Measurements from ENCODE around the gene TANGO2. TPM values are rescaled to one million over a fixed set of nuclear protein-coding genes. Genes with fewer than 3 reads are reported as not detected.

The TANGO2 gene
- total RNA-seq, 1 experiment from 2014 or later, result 13.9 TPM

DNA sequence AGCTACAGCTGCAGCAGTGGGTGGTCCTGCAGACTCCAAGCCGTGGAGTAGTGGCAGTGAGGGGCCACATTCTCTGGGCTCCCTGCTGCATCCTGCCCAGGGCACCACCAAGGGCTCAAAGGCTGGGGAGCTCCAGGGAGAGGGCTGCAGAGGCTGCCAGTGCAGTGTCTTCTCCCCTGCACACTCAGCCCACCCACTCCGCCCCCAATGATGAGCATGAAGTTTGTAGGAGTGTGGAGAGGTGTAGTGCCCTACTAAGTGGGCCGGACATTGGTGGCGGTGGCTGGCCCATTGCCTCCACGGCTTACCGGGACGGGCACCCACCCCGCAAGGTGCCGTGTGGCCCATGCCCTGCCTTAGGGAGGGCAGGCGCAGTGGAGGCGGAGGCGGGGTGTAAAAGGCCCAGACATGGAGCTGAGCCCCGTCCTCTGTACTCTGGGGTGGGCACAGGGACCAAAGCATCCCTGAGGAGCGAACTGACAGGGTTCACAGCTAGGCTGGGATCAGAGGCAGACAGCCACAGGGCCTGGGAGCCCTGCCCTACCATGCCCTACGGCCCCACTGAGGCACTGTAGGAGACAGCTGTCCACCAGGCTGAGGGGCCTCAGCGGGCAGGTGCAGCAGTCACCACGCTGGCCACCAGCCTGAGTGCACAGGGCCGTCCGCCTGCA, 23.2 kb upstream of the TANGO2 start:
- no TSS peak for BruUV-seq (replicated peaks)
- Mint-ChIP-seq H3K36me3 (ENCODE audit: insufficient read depth, unreplicated experiment) (no peaks in the 10 kb centered on the region), H3K4me3 (ENCODE audit: unreplicated experiment) (no peak overlapping the region), H3K27ac (ENCODE audit: low read depth, unreplicated experiment) (no peak overlapping the region), H3K4me1 (ENCODE audit: insufficient read depth, unreplicated experiment) (no peaks in the 10 kb centered on the region), H3K27me3 (ENCODE audit: insufficient read depth, unreplicated experiment) (no peaks in the 10 kb centered on the region), H3K9me3 (ENCODE audit: unreplicated experiment) (no peaks in the 10 kb centered on the region)
- TF ChIP-seq, protein P1, sequence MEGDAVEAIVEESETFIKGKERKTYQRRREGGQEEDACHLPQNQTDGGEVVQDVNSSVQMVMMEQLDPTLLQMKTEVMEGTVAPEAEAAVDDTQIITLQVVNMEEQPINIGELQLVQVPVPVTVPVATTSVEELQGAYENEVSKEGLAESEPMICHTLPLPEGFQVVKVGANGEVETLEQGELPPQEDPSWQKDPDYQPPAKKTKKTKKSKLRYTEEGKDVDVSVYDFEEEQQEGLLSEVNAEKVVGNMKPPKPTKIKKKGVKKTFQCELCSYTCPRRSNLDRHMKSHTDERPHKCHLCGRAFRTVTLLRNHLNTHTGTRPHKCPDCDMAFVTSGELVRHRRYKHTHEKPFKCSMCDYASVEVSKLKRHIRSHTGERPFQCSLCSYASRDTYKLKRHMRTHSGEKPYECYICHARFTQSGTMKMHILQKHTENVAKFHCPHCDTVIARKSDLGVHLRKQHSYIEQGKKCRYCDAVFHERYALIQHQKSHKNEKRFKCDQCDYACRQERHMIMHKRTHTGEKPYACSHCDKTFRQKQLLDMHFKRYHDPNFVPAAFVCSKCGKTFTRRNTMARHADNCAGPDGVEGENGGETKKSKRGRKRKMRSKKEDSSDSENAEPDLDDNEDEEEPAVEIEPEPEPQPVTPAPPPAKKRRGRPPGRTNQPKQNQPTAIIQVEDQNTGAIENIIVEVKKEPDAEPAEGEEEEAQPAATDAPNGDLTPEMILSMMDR (IDR thresholded peaks at IDR 0.05; ENCODE audit: unreplicated experiment), result no peak
- ChIA-PET POLR2A (no interaction called here), CTCF (no interaction called here)
- intact Hi-C loops (cut with micrococcal nuclease), result no loop called here
- DNase-seq (ENCODE audit: unreplicated experiment), result no peak

DNA sequence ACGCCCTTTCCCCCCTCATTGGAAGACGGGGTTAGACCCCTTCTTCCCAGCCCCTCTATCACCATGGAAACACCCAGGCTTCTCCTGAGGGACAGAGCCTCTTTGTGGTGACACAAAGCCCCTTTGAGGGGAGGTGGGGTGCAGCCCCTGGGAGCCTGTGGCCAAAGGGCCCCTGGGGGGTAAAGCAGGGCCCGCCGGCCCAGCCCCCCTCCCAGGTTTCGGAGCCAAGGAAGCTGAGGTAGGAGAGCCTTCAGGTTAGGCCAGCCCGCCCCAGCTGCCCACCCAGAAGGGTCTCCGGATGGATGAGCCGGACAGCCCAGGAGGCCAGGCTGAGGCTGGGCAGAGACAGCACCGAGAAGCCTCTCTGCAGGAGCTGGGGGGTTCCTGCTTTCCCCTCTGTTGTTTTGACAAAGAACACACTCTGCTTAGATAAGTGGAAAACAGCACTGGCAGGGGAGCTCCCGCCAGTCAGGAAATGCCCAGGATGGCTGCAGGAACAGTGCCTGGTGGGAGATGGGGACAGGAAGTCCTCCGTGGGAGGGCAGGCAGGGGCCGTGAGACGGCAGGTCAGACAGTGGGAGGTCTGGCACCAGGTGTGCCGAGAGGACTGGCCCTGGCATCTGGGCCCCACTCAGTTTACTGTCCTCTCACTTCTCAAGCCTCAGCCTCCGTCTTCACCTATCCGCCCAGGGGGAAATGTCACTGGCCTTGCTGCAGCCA, 22.5 kb upstream of the TANGO2 start:
- Mint-ChIP-seq H3K9me3 (ENCODE audit: unreplicated experiment) (peaks cover 3% of the 10 kb centered on the region), H3K27me3 (ENCODE audit: insufficient read depth, unreplicated experiment) (no peaks in the 10 kb centered on the region), H3K27ac (ENCODE audit: low read depth, unreplicated experiment) (no peak overlapping the region), H3K4me3 (ENCODE audit: unreplicated experiment) (no peak overlapping the region), H3K36me3 (ENCODE audit: insufficient read depth, unreplicated experiment) (no peaks in the 10 kb centered on the region), H3K4me1 (ENCODE audit: insufficient read depth, unreplicated experiment) (no peaks in the 10 kb centered on the region)
- POLR2A ChIA-PET, result no interaction called here
- CTCF ChIA-PET, result no interaction called here
- no TSS peak for BruUV-seq (replicated peaks)
- no peak for DNase-seq (ENCODE audit: unreplicated experiment)
- TF ChIP-seq, protein P1 (IDR thresholded peaks at IDR 0.05; ENCODE audit: unreplicated experiment), result no peak
- intact Hi-C loops (cut with micrococcal nuclease), result no loop called here

DNA sequence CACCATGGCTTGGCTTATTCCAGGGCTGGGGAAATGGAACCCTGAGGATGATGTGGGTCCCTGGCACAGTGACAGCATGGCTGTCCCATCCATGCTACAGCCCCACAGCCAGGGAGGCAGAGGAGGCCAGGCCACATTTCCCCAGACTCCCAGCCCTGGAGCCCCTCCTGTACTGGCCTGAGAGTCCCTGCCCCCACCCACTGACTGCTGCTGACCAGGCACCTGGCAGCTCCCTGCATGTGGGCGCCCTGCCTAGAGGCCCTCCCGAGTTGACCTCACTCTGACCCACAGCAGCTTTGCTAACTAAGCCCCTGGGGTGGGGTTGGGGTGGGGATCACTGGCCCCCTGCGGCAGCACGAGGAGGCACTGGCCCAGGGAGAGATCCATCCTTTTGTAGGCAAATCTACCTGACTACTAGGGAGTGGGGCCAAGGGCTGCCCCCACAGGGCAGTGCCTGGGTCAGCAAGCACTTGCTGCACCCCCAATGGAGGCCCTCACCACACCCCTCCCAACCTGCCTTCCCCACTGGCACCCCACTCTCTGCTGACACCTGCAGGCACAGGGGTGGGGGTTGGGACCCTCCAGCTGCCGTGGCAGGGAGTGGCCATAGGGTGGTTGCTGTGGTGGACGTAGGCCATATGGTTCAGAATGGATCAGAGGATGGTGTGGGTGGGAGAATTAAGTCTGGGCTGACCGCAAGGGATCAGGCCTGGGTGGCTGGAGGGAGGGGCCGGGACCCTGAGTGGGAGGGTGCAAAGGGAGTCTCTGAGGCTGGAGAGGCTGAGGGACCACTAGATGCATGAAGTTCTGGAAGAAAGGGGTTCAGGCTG, 21.7 kb upstream of the TANGO2 start:
- BruUV-seq (replicated peaks), result no TSS peak
- intact Hi-C loops (cut with micrococcal nuclease), result no loop called here
- Mint-ChIP-seq H3K4me3 (ENCODE audit: unreplicated experiment) (no peak overlapping the region), H3K9me3 (ENCODE audit: unreplicated experiment) (peaks cover 11% of the 10 kb centered on the region), H3K27me3 (ENCODE audit: insufficient read depth, unreplicated experiment) (no peaks in the 10 kb centered on the region), H3K36me3 (ENCODE audit: insufficient read depth, unreplicated experiment) (no peaks in the 10 kb centered on the region), H3K4me1 (ENCODE audit: insufficient read depth, unreplicated experiment) (no peaks in the 10 kb centered on the region), H3K27ac (ENCODE audit: low read depth, unreplicated experiment) (no peak overlapping the region)
- ChIA-PET CTCF (interaction anchor here (0.5 kb wide), 1 partner anchor 11 kb away, joined by 4 read pairs; no protein-coding TSS in a partner anchor), POLR2A (no interaction called here)
- no peak for DNase-seq (ENCODE audit: unreplicated experiment)
- TF ChIP-seq, protein P1 (IDR thresholded peaks at IDR 0.05; ENCODE audit: unreplicated experiment), result no peak
